A549 (cell line): Measurements from ENCODE around the gene ADAMTS4. TPM values are rescaled to one million over a fixed set of nuclear protein-coding genes. Genes with fewer than 3 reads are reported as not detected.

Experiments
- ATAC-seq, 2 experiments: fragments of 200-7000 bp in 1 of 2; fragments of >200 bp in 1 of 2; cut with Nextera tagmentation in 1 of 2; cut with Tn5 transposase in 1 of 2; 3 replicates each; pipeline versions ENCODE4 v1.8.0 to v1.9.1; 2018 to 2020; ENCODE audit warnings: mild to moderate bottlenecking in 1 of 2, moderate library complexity in 1 of 2
- CTCF ChIA-PET: fragments of 300-600 bp; sonication (Branson Sonifier 250); formaldehyde crosslinking; extraction: SDS; loops from one replicate; lab custom pipeline; 2021; ENCODE audit warnings: antibody characterized with exemption, inconsistent platforms; lab: Yijun Ruan, JAX
- POLR2A ChIA-PET: fragments of 350-600 bp; formaldehyde crosslinking; extraction: SDS; loops from one replicate; lab custom pipeline; 2021; ENCODE audit warnings: antibody characterized with exemption, inconsistent platforms; lab: Yijun Ruan, JAX
- DNase-seq, 2 experiments: peaks; one replicate each; pipeline versions ENCODE4 v3.0.0 to v3.0.0-alpha.2; 2011 to 2016; ENCODE audit warnings: low read depth in 1 of 2, low spot score in 1 of 2
- FAIRE-seq: peaks from 2 replicates; lab custom pipeline; 2011; peaks lifted over from hg19 to GRCh38; lab: Jason Lieb, UNC
- H3K27ac ChIP-seq, 2 experiments: fragments of >200 bp; sonication (Bioruptor Twin); formaldehyde crosslinking; 3 replicates each; pipeline ENCODE4 v1.5.1; 2016 to 2017
- H3K4me1 ChIP-seq: fragments of >200 bp; sonication (Bioruptor Twin); formaldehyde crosslinking; 3 replicates; pipeline ENCODE4 v1.6.1; 2016
- H3K4me2 ChIP-seq: fragments of >200 bp; sonication (Bioruptor Twin); formaldehyde crosslinking; 3 replicates; pipeline ENCODE4 v1.6.1; 2016
- H3K4me3 ChIP-seq: fragments of >200 bp; sonication (Bioruptor Twin); formaldehyde crosslinking; 3 replicates; pipeline ENCODE4 v1.5.1; 2016
- H3K9me3 ChIP-seq: fragments of >200 bp; sonication (Bioruptor Twin); formaldehyde crosslinking; 3 replicates; pipeline ENCODE4 v1.6.1; 2016
- BHLHE40 ChIP-seq: IDR thresholded peaks from 2 replicates; pipeline ENCODE4 v1.6.1; 2012; ENCODE audit warnings: low read depth, low read length, inconsistent platforms
- CBX2 ChIP-seq: fragments of 200-600 bp; sonication (generic); IDR thresholded peaks from 2 replicates; pipeline ENCODE4 v1.6.1; 2016; ENCODE audit warnings: low read depth, mild to moderate bottlenecking, borderline replicate concordance
- CEBPB ChIP-seq, 2 experiments: fragments of >200 bp in 1 of 2; sonication (Bioruptor Twin) in 1 of 2; formaldehyde crosslinking in 1 of 2; IDR thresholded peaks; 2 replicates each; pipeline ENCODE4 v1.6.1; 2012 to 2016
- CHD2 ChIP-seq: fragments of 150-350 bp; IDR thresholded peaks from 2 replicates; pipeline ENCODE4 v1.6.1; 2014; ENCODE audit warnings: low read length; ENCODE audit not compliant: partially characterized antibody
- EHF ChIP-seq: fragments of 250-450 bp; sonication (Bioruptor Pico); IDR thresholded peaks from 2 replicates; pipeline ENCODE4 v1.5.0; 2020; ENCODE audit warnings: mild to moderate bottlenecking
- EP300 ChIP-seq, 2 experiments: fragments of >200 bp; sonication (Bioruptor Twin); formaldehyde crosslinking; IDR thresholded peaks; 2 replicates in 1 of 2; 3 replicates in 1 of 2; pipeline ENCODE4 v1.6.1; 2016 to 2017
- ESRRA ChIP-seq: fragments of 150-350 bp; IDR thresholded peaks from 2 replicates; pipeline ENCODE4 v1.6.1; 2014; ENCODE audit warnings: mild to moderate bottlenecking, low read length, borderline replicate concordance
- FOXS1 ChIP-seq: fragments of 250-450 bp; sonication (Bioruptor Pico); IDR thresholded peaks from 2 replicates; pipeline ENCODE4 v1.5.0; 2020; ENCODE audit warnings: mild to moderate bottlenecking, moderate library complexity
- HDAC2 ChIP-seq: fragments of 200-600 bp; sonication (generic); IDR thresholded peaks from 2 replicates; pipeline ENCODE4 v1.6.1; 2016
- HEYL ChIP-seq: fragments of 250-450 bp; sonication (Bioruptor Pico); IDR thresholded peaks from 2 replicates; pipeline ENCODE4 v1.8.0; 2021; ENCODE audit warnings: mild to moderate bottlenecking, moderate library complexity
- HOXA7 ChIP-seq: fragments of 250-450 bp; sonication (Bioruptor Pico); IDR thresholded peaks from 2 replicates; pipeline ENCODE4 v1.5.0; 2020; ENCODE audit warnings: mild to moderate bottlenecking, moderate library complexity
- JUNB ChIP-seq: fragments of >200 bp; sonication (Bioruptor Twin); formaldehyde crosslinking; IDR thresholded peaks from 2 replicates; pipeline ENCODE4 v1.6.1; 2016
- KDM1A ChIP-seq: fragments of 200-600 bp; sonication (generic); IDR thresholded peaks from 2 replicates; pipeline ENCODE4 v1.6.1; 2016; ENCODE audit warnings: low read depth, mild to moderate bottlenecking
- NFE2L2 ChIP-seq: fragments of 150-350 bp; conservative IDR thresholded peaks from 2 replicates; pipeline ENCODE4 v1.6.1; 2014; ENCODE audit warnings: low read length
- NPAS2 ChIP-seq: fragments of 250-450 bp; sonication (Bioruptor Pico); IDR thresholded peaks from 2 replicates; pipeline ENCODE4 v1.8.0; 2022; ENCODE audit warnings: mild to moderate bottlenecking, moderate library complexity, borderline replicate concordance
- NR3C1 ChIP-seq: fragments of >200 bp; sonication (Bioruptor Twin); formaldehyde crosslinking; IDR thresholded peaks from 3 replicates; pipeline ENCODE4 v1.6.1; 2017
- PHF8 ChIP-seq: fragments of 200-600 bp; sonication (generic); IDR thresholded peaks from 2 replicates; pipeline ENCODE4 v1.6.1; 2016; ENCODE audit warnings: low read depth, mild to moderate bottlenecking, antibody characterized with exemption, moderate library complexity, borderline replicate concordance
- POLR2AphosphoS2 ChIP-seq: conservative IDR thresholded peaks from 2 replicates; pipeline ENCODE4 v1.6.1; 2012; ENCODE audit warnings: low read length, improper control_type of control experiment, inconsistent platforms
- RARB ChIP-seq: fragments of 250-450 bp; sonication (Bioruptor Pico); IDR thresholded peaks from 2 replicates; pipeline ENCODE4 v1.8.0; 2021; ENCODE audit warnings: mild to moderate bottlenecking, moderate library complexity
- RCOR1 ChIP-seq: fragments of 150-350 bp; IDR thresholded peaks from 2 replicates; pipeline ENCODE4 v1.6.1; 2014; ENCODE audit warnings: antibody characterized with exemption, low read length, low read depth
- RFX5 ChIP-seq: fragments of 450-650 bp; IDR thresholded peaks from 2 replicates; pipeline ENCODE4 v1.7.1; 2014; ENCODE audit warnings: antibody characterized with exemption, mild to moderate bottlenecking, moderate library complexity
- TFCP2L1 ChIP-seq: fragments of 250-450 bp; sonication (Bioruptor Pico); IDR thresholded peaks from 2 replicates; pipeline ENCODE4 v1.5.0; 2021; ENCODE audit warnings: mild to moderate bottlenecking
- TP53 ChIP-seq: fragments of 250-450 bp; sonication (Bioruptor Pico); IDR thresholded peaks from 2 replicates; pipeline ENCODE4 v1.5.0; 2021; ENCODE audit warnings: mild to moderate bottlenecking, moderate library complexity
- ZNF302 ChIP-seq: fragments of 250-450 bp; sonication (Bioruptor Pico); IDR thresholded peaks from 2 replicates; pipeline ENCODE4 v1.9.0; 2021; ENCODE audit warnings: inconsistent platforms, mild to moderate bottlenecking, moderate library complexity
- ZSCAN20 ChIP-seq: fragments of 250-450 bp; sonication (Bioruptor Pico); IDR thresholded peaks from 2 replicates; pipeline ENCODE4 v1.8.0; 2022; ENCODE audit warnings: mild to moderate bottlenecking, moderate library complexity
- WGBS: methylation state at CpG from one replicate; pipeline ENCODE4 v1.1.6; 2017; ENCODE audit errors: missing lambda C conversion rate; 5-methylcytosine and 5-hydroxymethylcytosine counted together
- polyA minus RNA-seq: library from RNA; depleted of rRNA, polyadenylated mRNA; stranded (reverse); fragments of >200 nt; gene quantifications from 2 replicates; pipeline ENCODE4 v1.2.3, GENCODE V29; 2011; rRNA and poly(A)+ RNA removed
- polyA plus RNA-seq, 4 experiments: library from polyadenylated mRNA; depleted of rRNA in 3 of 4; stranded (reverse); fragments of >200 nt; fragmentation: RNase III in 1 of 4; extraction: RNeasy Plus Mini Kit Qiagen cat#74134 plus additional on column Dnase treatment in 1 of 4; gene quantifications; 2 replicates in 3 of 4; 3 replicates in 1 of 4; pipeline ENCODE4 v1.2.3, GENCODE V29; 2011 to 2017
- TF ChIP-seq, protein P1 (sequence below): fragments of >200 bp; sonication (Bioruptor Twin); formaldehyde crosslinking; IDR thresholded peaks from 2 replicates; pipeline ENCODE4 v1.6.1; 2016
- TF ChIP-seq, protein P2 (sequence below): fragments of 250-450 bp; sonication (Bioruptor Pico); IDR thresholded peaks from 2 replicates; pipeline ENCODE4 v1.5.0; 2020; ENCODE audit warnings: low read depth, mild to moderate bottlenecking, moderate library complexity
- TF ChIP-seq, protein P3 (sequence below): fragments of 250-450 bp; sonication (Bioruptor Pico); IDR thresholded peaks from 2 replicates; pipeline ENCODE4 v1.5.0; 2021; ENCODE audit warnings: mild to moderate bottlenecking, moderate library complexity, borderline replicate concordance

Gene ADAMTS4, protein sequence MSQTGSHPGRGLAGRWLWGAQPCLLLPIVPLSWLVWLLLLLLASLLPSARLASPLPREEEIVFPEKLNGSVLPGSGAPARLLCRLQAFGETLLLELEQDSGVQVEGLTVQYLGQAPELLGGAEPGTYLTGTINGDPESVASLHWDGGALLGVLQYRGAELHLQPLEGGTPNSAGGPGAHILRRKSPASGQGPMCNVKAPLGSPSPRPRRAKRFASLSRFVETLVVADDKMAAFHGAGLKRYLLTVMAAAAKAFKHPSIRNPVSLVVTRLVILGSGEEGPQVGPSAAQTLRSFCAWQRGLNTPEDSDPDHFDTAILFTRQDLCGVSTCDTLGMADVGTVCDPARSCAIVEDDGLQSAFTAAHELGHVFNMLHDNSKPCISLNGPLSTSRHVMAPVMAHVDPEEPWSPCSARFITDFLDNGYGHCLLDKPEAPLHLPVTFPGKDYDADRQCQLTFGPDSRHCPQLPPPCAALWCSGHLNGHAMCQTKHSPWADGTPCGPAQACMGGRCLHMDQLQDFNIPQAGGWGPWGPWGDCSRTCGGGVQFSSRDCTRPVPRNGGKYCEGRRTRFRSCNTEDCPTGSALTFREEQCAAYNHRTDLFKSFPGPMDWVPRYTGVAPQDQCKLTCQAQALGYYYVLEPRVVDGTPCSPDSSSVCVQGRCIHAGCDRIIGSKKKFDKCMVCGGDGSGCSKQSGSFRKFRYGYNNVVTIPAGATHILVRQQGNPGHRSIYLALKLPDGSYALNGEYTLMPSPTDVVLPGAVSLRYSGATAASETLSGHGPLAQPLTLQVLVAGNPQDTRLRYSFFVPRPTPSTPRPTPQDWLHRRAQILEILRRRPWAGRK
- polyA plus RNA-seq (2011; rRNA removed) (not detected in 2 replicates), polyA plus RNA-seq (2017; fragmentation: RNase III; extraction: RNeasy Plus Mini Kit Qiagen cat#74134 plus additional on column Dnase treatment) (0.01 TPM in 1 of 3 replicates, not detected in the others), polyA minus RNA-seq (not detected in 2 replicates)
- under 0.01 and 0.01 TPM in 2 replicates for polyA plus RNA-seq (2012; cell fraction: cytosol; rRNA removed)
- polyA plus RNA-seq (2012; cell fraction: nucleus; rRNA removed): 0.01 TPM in 1 of 2 replicates, not detected in the other

DNA sequence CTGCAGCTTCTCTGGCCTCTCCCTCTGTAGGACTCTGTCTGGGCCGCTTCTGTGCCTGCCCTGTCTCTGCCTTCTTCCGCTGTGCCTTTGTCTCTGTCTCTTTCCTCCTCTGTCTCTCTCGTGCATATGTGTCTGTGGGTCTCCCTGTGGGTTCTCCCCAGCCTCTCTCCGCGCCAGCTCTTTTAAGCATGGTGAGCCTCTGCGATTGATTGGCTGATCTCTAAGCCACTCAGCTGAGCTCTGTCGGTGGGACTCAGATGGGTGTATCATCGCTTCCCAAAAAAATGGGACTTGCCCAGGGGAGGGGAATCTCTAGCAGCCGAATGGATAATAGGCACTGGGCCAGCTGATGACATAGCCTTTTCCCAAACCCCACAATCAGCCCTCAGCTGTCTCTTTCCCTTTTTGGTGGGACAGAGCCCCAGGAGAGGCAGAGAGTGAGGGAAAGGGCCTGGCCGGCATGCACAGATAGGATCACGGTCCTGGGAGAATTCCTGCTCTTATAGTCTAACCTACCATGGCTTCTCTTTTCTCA, at the start of gene ADAMTS4:
ADAMTS4 (minus strand) TSS at position 158 of the 535 bp plus-strand sequence. CDS start 427 bp downstream, outside the sequence.
- Histone ChIP-seq H3K4me2 (no peak within 1 kb of the TSS), H3K4me1 (peaks cover 29% of the 10 kb centered on the region), H3K27ac (peak within 1 kb of the TSS in 1 of 2 experiments; percentile 42; a peak in 1 of 6 replicates), H3K4me3 (no peak within 1 kb of the TSS), H3K9me3 (no peaks in the 10 kb centered on the region)
- no peak for DNase-seq
- POLR2A ChIA-PET: no interaction called here
- no peak for TF ChIP-seq RARB (CRISPR knock-in tag)
- TF ChIP-seq KDM1A: no peak
- no peak for TF ChIP-seq JUNB
- TF ChIP-seq HEYL (CRISPR knock-in tag): no peak
- TF ChIP-seq, protein P1, sequence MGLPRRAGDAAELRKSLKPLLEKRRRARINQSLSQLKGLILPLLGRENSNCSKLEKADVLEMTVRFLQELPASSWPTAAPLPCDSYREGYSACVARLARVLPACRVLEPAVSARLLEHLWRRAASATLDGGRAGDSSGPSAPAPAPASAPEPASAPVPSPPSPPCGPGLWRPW: no peak
- TF ChIP-seq FOXS1: no peak
- no peak for TF ChIP-seq PHF8
- no peak for TF ChIP-seq NPAS2 (CRISPR knock-in tag)
- TF ChIP-seq, protein P2, sequence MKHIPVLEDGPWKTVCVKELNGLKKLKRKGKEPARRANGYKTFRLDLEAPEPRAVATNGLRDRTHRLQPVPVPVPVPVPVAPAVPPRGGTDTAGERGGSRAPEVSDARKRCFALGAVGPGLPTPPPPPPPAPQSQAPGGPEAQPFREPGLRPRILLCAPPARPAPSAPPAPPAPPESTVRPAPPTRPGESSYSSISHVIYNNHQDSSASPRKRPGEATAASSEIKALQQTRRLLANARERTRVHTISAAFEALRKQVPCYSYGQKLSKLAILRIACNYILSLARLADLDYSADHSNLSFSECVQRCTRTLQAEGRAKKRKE: no peak
- no peak for TF ChIP-seq HOXA7 (CRISPR knock-in tag)
- FAIRE-seq: no peak
- 89% methylated on average over 11 of the region's 11 CpGs for WGBS
- no peak for ATAC-seq
- CTCF ChIA-PET: interaction anchor here (0.8 to 18.8 kb wide), 7 partner anchors 8 to 185 kb away, joined by 3 to 200 read pairs (median 5); partner anchors contain the start of genes PPOX and TOMM40L

DNA sequence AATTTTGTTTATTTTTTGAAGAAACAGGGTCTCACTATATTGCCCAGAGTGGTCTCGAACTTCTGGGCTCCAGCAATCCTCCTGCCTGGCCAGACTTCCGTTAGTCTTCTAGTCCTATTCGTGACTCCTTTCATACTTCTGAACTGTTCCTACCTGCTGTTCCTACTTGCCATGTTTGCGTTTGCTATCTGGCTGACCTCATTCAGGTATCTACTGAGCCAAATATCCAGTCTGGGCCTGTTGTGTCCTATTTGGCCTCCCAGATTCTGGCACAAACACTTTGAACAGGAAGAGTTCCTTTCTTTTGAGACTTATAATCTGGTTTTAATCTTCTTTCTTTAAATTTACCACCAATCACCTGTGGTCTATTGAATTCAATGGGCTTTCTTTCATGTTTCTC, 46.0 kb upstream of the ADAMTS4 start:
- Histone ChIP-seq H3K27ac (no peak overlapping the region), H3K9me3 (no peaks in the 10 kb centered on the region; the same call in 2 of the 3 replicates), H3K4me2 (no peak overlapping the region), H3K4me3 (no peak overlapping the region), H3K4me1 (no peaks in the 10 kb centered on the region)
- 72% methylated on average over 4 of the region's 4 CpGs for WGBS
- ChIA-PET POLR2A (no interaction called here), CTCF (interaction anchor here (1.7 kb wide), 1 partner anchor 130 kb away, joined by 3 read pairs; no protein-coding TSS in a partner anchor)
- DNase-seq: no peak
- FAIRE-seq: no peak
- ATAC-seq: no peak
- TF ChIP-seq ZSCAN20: no peak
- TF ChIP-seq RFX5: no peak
- TF ChIP-seq CHD2: no peak
- TF ChIP-seq HDAC2: no peak
- no peak for TF ChIP-seq TFCP2L1
- no peak for TF ChIP-seq CEBPB (IDR thresholded peaks at IDR 0.05)
- TF ChIP-seq CBX2: no peak
- TF ChIP-seq NFE2L2: no peak
- no peak for TF ChIP-seq ZNF302 (CRISPR knock-in tag)

DNA sequence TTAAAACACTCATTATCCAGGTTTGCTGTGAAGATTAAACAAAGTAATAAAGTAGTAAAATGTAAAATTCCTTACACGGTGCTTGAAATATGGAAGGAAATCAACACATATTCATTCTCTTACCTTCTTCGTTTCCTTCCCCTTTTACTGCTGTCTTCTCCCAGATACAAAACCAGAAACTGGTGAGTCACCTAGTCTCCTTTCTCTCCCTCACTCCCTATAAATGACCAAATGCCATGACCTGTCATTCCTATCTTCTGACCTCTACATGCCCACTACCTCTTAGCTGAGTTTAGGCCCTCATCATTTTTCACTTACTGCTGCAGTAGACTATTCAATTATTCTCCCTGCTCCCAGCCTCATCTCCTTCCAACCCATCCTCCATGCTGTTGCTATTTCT, 43.5 kb upstream of the ADAMTS4 start:
- ATAC-seq (no peak), FAIRE-seq (no peak), DNase-seq (no peak)
- ChIA-PET POLR2A (no interaction called here), CTCF (interaction anchor here (0.9 to 1.8 kb wide), 3 partner anchors 14 to 50 kb away, joined by 3 to 9 read pairs (median 4); no protein-coding TSS in a partner anchor)
- no peak overlapping the region for H3K4me2 ChIP-seq
- H3K4me1 ChIP-seq: no peaks in the 10 kb centered on the region
- no peak overlapping the region for H3K27ac ChIP-seq
- H3K9me3 ChIP-seq: no peaks in the 10 kb centered on the region
- H3K4me3 ChIP-seq: no peak overlapping the region
- 80% methylated on average over 2 of the region's 2 CpGs for WGBS
- TF ChIP-seq TP53 (CRISPR knock-in tag) (no peak), EHF (CRISPR knock-in tag) (no peak), ZSCAN20 (no peak), EP300 (IDR thresholded peaks at IDR 0.05) (no peak), NFE2L2 (no peak), TFCP2L1 (no peak), RCOR1 (no peak), NR3C1 (no peak), JUNB (no peak), BHLHE40 (no peak), POLR2AphosphoS2 (no peak), HDAC2 (no peak), ESRRA (no peak), HOXA7 (CRISPR knock-in tag) (no peak)
- TF ChIP-seq, protein P3, sequence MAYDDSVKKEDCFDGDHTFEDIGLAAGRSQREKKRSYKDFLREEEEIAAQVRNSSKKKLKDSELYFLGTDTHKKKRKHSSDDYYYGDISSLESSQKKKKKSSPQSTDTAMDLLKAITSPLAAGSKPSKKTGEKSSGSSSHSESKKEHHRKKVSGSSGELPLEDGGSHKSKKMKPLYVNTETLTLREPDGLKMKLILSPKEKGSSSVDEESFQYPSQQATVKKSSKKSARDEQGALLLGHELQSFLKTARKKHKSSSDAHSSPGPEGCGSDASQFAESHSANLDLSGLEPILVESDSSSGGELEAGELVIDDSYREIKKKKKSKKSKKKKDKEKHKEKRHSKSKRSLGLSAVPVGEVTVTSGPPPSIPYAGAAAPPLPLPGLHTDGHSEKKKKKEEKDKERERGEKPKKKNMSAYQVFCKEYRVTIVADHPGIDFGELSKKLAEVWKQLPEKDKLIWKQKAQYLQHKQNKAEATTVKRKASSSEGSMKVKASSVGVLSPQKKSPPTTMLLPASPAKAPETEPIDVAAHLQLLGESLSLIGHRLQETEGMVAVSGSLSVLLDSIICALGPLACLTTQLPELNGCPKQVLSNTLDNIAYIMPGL (CRISPR knock-in tag): no peak
